Duodenal mucosa (tissue), 2 donors: Measurements from ENCODE around the gene DOCK1.

Experiments used
- H3K27ac ChIP-seq: one replicate; pipeline ENCODE4 v1.7.0; 2013; ENCODE audit warnings: low read depth, low read length
- H3K27me3 ChIP-seq, 2 donors: one replicate each; pipeline ENCODE4 v1.7.0; 2013; ENCODE audit warnings: low read length in 2 of 2, control low read depth in 1 of 2; ENCODE audit not compliant: insufficient read depth in 2 of 2, control insufficient read depth in 1 of 2
- H3K36me3 ChIP-seq, 2 donors: one replicate each; pipeline ENCODE4 v1.7.0; 2013; ENCODE audit warnings: low read length in 2 of 2, control low read depth in 1 of 2; ENCODE audit not compliant: insufficient read depth in 2 of 2, control insufficient read depth in 1 of 2
- H3K4me1 ChIP-seq, 2 donors: one replicate each; pipeline ENCODE4 v1.7.0; 2013; ENCODE audit warnings: low read length in 2 of 2, control low read depth in 1 of 2; ENCODE audit not compliant: insufficient read depth in 2 of 2, control insufficient read depth in 1 of 2
- H3K4me3 ChIP-seq, 2 donors: one replicate each; pipeline ENCODE4 v1.7.0; 2013; ENCODE audit warnings: low read length in 2 of 2, low read depth in 1 of 2
- H3K9ac ChIP-seq, 2 donors: one replicate each; pipeline ENCODE4 v1.7.0; 2013; ENCODE audit warnings: low read length in 2 of 2, low read depth in 1 of 2
- H3K9me3 ChIP-seq, 2 donors: one replicate each; pipeline ENCODE4 v1.7.0; 2013; ENCODE audit warnings: low read length in 2 of 2, control low read depth in 1 of 2; ENCODE audit not compliant: control insufficient read depth in 1 of 2

DOCK1 gene

GRCh38 chr10:127149501-127150081 is 244.4 kb downstream of the DOCK1 start:
- H3K9me3 ChIP-seq, result no peaks in the 10 kb centered on the region
- H3K27ac ChIP-seq, result no peak overlapping the region
- H3K4me3 ChIP-seq, result no peak overlapping the region
- no peak overlapping the region for H3K9ac ChIP-seq
- H3K36me3 ChIP-seq, result no peaks in the 10 kb centered on the region
- no peaks in the 10 kb centered on the region for H3K27me3 ChIP-seq
- H3K4me1 ChIP-seq, result peaks cover 0 to 3% of the 10 kb centered on the region in 2 donors

GRCh38 chr10:127150136-127150535 is 244.9 kb downstream of the DOCK1 start:
- Histone ChIP-seq H3K4me1 (peaks cover 0 to 3% of the 10 kb centered on the region in 2 donors), H3K9ac (no peak overlapping the region), H3K36me3 (no peaks in the 10 kb centered on the region), H3K27me3 (no peaks in the 10 kb centered on the region), H3K4me3 (no peak overlapping the region), H3K9me3 (no peaks in the 10 kb centered on the region), H3K27ac (no peak overlapping the region)

GRCh38 chr10:127151541-127151940 is 246.3 kb downstream of the DOCK1 start:
- H3K27ac ChIP-seq, result no peak overlapping the region
- H3K4me3 ChIP-seq, result no peak overlapping the region
- H3K4me1 ChIP-seq, result peaks cover 0 to 3% of the 10 kb centered on the region in 2 donors
- no peaks in the 10 kb centered on the region for H3K27me3 ChIP-seq
- no peaks in the 10 kb centered on the region for H3K9me3 ChIP-seq
- no peaks in the 10 kb centered on the region for H3K36me3 ChIP-seq
- no peak overlapping the region for H3K9ac ChIP-seq

GRCh38 chr10:127151981-127152699 is 246.9 kb downstream of the DOCK1 start:
- H3K4me1 ChIP-seq, result peaks cover 0 to 3% of the 10 kb centered on the region in 2 donors
- H3K9ac ChIP-seq, result no peak overlapping the region
- no peak overlapping the region for H3K4me3 ChIP-seq
- no peaks in the 10 kb centered on the region for H3K36me3 ChIP-seq
- no peaks in the 10 kb centered on the region for H3K9me3 ChIP-seq
- H3K27ac ChIP-seq, result no peak overlapping the region
- no peaks in the 10 kb centered on the region for H3K27me3 ChIP-seq

- H3K9me3 ChIP-seq, result no peaks in the 10 kb centered on the region
- H3K27ac ChIP-seq, result no peak overlapping the region
- no peaks in the 10 kb centered on the region for H3K36me3 ChIP-seq
- H3K4me3 ChIP-seq, result no peak overlapping the region
- no peaks in the 10 kb centered on the region for H3K27me3 ChIP-seq
- H3K4me1 ChIP-seq, result peaks cover 0 to 3% of the 10 kb centered on the region in 2 donors
- H3K9ac ChIP-seq, result no peak overlapping the region
Observed at GRCh38 chr10:127153181-127153580, 248.0 kb downstream of the DOCK1 start.

GRCh38 chr10:127154831-127155620 is 249.8 kb downstream of the DOCK1 start:
- no peaks in the 10 kb centered on the region for H3K36me3 ChIP-seq
- H3K9me3 ChIP-seq, result no peaks in the 10 kb centered on the region
- no peak overlapping the region for H3K4me3 ChIP-seq
- no peaks in the 10 kb centered on the region for H3K27me3 ChIP-seq
- H3K27ac ChIP-seq, result no peak overlapping the region
- H3K9ac ChIP-seq, result no peak overlapping the region
- peaks cover 0 to 3% of the 10 kb centered on the region in 2 donors for H3K4me1 ChIP-seq

GRCh38 chr10:127157089-127157488 is 251.9 kb downstream of the DOCK1 start:
- no peaks in the 10 kb centered on the region for H3K9me3 ChIP-seq
- no peaks in the 10 kb centered on the region for H3K27me3 ChIP-seq
- H3K27ac ChIP-seq, result no peak overlapping the region
- H3K9ac ChIP-seq, result no peak overlapping the region
- peaks cover 0 to 3% of the 10 kb centered on the region in 2 donors for H3K4me1 ChIP-seq
- no peaks in the 10 kb centered on the region for H3K36me3 ChIP-seq
- H3K4me3 ChIP-seq, result no peak overlapping the region

GRCh38 chr10:127157506-127158200 is 252.4 kb downstream of the DOCK1 start:
- Histone ChIP-seq H3K9ac (no peak overlapping the region), H3K36me3 (no peaks in the 10 kb centered on the region), H3K27ac (no peak overlapping the region), H3K4me3 (no peak overlapping the region), H3K4me1 (peaks cover 0 to 4% of the 10 kb centered on the region in 2 donors), H3K27me3 (no peaks in the 10 kb centered on the region), H3K9me3 (no peaks in the 10 kb centered on the region)

GRCh38 chr10:127158662-127159061 is 253.4 kb downstream of the DOCK1 start:
- H3K27me3 ChIP-seq, result no peaks in the 10 kb centered on the region

More at GRCh38 chr10:127158662-127159061, 253.4 kb downstream of the DOCK1 start:
- peaks cover 0 to 12% of the 10 kb centered on the region in 2 donors for H3K4me1 ChIP-seq
- no peak overlapping the region for H3K4me3 ChIP-seq
- no peak overlapping the region for H3K9ac ChIP-seq
- H3K27ac ChIP-seq, result no peak overlapping the region
- no peaks in the 10 kb centered on the region for H3K9me3 ChIP-seq
- H3K36me3 ChIP-seq, result no peaks in the 10 kb centered on the region
